Coronary artery (tissue), 2 donors: ENCODE data around the gene TNNI3.
A peak's percentile ranks its signal among the peaks of the same experiment; 100 is the strongest.
"Not testable (repeated sequence)": the region's sequence is repeated elsewhere in the genome, so short reads cannot be mapped to it uniquely, and the experiment has no call there.

Source experiments
- DNase-seq: peaks from one replicate; pipeline ENCODE4 v3.0.0-alpha.2; 2017; ENCODE audit warnings: low spot score
- H3K27ac ChIP-seq, 2 donors: fragments of 200-600 bp; sonication (generic); one replicate each; pipeline ENCODE4 v1.5.1; 2016 to 2019
- H3K4me3 ChIP-seq: fragments of 200-600 bp; sonication (generic); 2 replicates; pipeline ENCODE4 v1.5.1; 2016; ENCODE audit warnings: mild to moderate bottlenecking, moderate library complexity
- TF ChIP-seq, protein P1 (sequence below): fragments of 200-600 bp; sonication (generic); IDR thresholded peaks from one replicate; pipeline ENCODE4 v1.5.1; 2019; ENCODE audit warnings: antibody characterized with exemption

Gene TNNI3

GRCh38 chr19:55111238-55111831, 46.2 kb downstream of the TNNI3 start:
- H3K27ac ChIP-seq = peak overlapping the region; percentile 94 to 97

DNA sequence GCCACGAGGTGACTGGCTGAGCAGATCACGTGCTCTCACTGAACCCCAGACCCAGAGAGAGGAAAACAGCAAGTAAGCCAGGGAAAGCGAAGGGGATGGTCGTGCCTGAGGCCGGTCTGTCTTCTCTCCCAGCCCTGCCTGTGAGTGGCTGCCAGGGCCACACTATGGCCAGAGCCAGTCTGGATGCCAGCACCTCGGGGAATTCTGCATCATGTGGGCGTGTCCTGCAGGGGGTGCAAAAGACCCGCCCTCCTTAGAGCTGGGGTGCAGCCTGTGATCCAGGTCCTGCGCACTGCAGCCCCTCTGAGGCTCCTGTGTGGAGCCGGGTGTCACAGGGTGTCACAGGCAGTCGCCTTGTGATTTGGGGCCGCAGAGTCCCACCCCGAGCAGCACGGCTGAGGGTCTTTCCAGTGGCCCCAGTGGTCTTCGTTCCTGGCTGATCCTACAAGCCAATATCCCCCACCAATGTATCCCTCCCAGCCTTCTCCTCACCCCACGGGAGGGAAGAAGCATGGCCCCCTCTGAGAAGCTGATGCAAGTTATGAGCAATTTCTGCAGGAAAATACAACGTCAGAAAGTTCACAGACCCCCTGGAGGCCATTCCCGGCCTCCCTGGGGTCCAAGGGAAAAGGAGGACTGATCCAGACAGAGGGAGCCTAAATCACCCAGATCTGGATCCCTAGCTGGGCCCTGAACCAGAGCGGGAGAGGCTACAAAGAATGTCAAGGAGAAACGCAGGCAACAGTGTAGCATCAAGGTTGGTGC, 47.8 kb downstream of the TNNI3 start:
- Histone ChIP-seq H3K27ac (no peak overlapping the region), H3K4me3 (no peak overlapping the region)
- DNase-seq = no peak
- TF ChIP-seq, protein P1, sequence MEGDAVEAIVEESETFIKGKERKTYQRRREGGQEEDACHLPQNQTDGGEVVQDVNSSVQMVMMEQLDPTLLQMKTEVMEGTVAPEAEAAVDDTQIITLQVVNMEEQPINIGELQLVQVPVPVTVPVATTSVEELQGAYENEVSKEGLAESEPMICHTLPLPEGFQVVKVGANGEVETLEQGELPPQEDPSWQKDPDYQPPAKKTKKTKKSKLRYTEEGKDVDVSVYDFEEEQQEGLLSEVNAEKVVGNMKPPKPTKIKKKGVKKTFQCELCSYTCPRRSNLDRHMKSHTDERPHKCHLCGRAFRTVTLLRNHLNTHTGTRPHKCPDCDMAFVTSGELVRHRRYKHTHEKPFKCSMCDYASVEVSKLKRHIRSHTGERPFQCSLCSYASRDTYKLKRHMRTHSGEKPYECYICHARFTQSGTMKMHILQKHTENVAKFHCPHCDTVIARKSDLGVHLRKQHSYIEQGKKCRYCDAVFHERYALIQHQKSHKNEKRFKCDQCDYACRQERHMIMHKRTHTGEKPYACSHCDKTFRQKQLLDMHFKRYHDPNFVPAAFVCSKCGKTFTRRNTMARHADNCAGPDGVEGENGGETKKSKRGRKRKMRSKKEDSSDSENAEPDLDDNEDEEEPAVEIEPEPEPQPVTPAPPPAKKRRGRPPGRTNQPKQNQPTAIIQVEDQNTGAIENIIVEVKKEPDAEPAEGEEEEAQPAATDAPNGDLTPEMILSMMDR = no peak

More at GRCh38 chr19:55111238-55111831, 46.2 kb downstream of the TNNI3 start:
- TF ChIP-seq, protein P1 = no peak
- no peak overlapping the region for H3K4me3 ChIP-seq
- no peak for DNase-seq

- DNase-seq, H3K27ac ChIP-seq, H3K4me3 ChIP-seq: not testable (repeated sequence)
Observed at GRCh38 chr19:55107252-55107651, 50.3 kb downstream of the TNNI3 start.

GRCh38 chr19:55106591-55106990, 50.9 kb downstream of the TNNI3 start:
- no peak overlapping the region for H3K4me3 ChIP-seq
- DNase-seq = no peak
- no peak overlapping the region for H3K27ac ChIP-seq
- TF ChIP-seq, protein P1 = no peak

- no peak for DNase-seq
- no peak overlapping the region for H3K27ac ChIP-seq
- no peak overlapping the region for H3K4me3 ChIP-seq
- TF ChIP-seq, protein P1 = no peak
Observed at GRCh38 chr19:55105237-55105636, 52.3 kb downstream of the TNNI3 start.

DNA sequence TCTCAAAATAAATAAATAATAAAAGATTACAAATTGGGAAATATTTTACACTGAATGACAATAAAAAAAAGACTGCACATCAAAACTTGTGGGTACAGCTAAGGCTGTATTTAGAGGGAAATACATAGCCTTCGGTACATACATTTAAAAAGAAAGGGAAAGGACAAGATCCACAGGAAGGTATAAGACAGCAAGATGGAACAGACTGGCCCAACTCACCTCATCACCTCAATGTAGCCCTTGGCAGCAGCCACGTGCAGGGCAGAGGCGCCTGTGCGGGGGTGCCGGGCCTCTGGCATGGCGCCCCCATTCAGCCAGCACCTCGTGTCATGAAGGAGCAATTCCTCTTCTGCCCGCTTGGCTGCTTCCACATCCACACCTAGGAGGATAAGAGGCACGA, 54.3 kb downstream of the TNNI3 start:
- TF ChIP-seq, protein P1 = no peak
- Histone ChIP-seq H3K27ac (no peak overlapping the region), H3K4me3 (no peak overlapping the region)
- peak; percentile 49 for DNase-seq
